Activated CD8-positive, alpha-beta memory T cell treated with anti-CD3 and anti-CD28 coated beads, Interleukin-2, amount 50 U/mL, for 24 hours (primary cell): ENCODE measurements around the gene COL27A1.
"Not testable (repeated sequence)": the region's sequence is repeated elsewhere in the genome, so short reads cannot be mapped to it uniquely, and the experiment has no call there.

Experiments
- DNase-seq: peaks from one replicate; pipeline ENCODE4 v3.0.0-alpha.2; 2020; ENCODE audit errors: extremely low read depth

Gene COL27A1

DNA sequence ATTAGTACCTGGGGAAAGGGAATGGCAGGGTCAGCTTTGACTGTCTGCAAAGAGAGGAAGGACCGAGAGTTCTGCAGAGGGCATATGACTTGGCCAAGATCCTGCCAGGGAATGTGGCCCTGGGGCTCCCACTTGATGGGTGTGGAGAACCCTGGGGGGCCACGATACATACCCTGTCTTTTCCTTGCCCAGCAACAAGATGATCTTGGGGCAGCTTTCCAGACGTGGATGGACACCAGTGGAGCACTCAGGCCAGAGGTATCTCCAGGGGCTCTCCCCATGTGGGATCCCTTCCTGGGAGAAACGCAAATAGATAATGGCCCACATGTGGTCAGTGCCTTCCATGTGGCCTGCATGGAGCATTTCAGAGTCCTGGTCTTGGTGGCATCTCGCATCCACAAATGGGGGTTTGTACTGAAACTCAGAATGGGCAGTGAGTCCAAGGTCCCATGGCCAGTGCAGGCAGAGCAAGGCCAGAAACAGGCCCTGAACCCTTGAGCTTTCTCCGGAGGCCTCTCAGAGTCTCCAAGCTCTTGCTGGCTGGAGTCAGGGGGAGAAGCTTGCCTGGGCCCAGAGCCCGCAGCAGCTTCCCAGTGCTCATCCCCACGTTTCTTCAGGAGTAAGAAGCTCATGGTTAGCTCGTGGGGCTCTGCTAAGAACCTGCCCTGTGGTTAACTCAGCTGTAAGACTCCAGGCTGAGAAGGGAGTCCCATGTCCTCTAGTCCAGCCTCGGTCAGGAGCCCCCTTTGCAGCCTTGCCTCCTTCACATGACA, 149.3 kb downstream of the COL27A1 start:
- no peak for DNase-seq

DNA sequence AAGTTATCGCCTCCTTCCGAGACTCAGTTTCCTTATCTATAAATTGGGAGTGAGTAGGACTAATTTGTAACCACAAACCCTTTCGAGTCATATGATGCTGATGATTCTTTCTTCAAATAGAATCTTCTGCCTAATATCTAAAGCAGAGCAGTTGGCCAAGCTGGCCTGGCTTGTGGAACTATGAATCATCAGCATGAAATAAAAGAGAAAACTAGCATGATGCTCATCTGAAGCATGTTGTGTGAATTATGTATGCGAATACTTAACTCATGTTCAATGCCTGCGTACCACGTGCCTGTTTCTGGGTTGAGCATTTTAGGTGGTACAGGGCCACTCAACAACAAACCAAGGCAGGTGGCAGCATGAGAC, 152.5 kb downstream of the COL27A1 start:
- no peak for DNase-seq

DNA sequence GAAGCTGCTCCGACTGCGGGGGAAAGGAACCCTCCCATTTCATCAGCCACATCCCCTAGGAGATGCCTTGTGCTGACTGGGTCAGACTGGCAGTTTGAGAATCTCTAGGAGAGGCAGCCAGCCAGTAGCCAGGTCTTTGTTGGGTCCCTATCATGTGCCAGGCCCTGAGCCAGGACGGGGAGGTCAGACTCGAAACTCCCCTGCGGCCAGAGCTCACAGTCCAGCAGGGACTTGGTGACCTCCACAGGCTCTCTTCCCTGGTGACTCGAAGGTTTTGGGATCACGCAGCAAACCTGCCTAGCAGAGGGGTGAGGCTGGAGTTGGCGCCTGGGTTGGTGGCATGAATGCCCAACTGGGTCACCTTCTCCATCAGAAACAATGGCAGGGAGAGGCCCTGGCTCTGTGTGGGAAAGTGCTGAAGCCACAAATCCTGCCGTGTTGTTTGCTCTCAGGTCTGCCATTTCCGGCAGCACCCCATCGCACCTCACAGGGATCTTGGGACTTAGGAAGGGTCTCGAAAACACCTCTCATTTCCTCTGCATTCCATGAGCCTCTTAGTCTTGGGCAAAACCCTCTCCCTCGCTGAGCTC, 153.1 kb downstream of the COL27A1 start:
- DNase-seq = no peak

DNA sequence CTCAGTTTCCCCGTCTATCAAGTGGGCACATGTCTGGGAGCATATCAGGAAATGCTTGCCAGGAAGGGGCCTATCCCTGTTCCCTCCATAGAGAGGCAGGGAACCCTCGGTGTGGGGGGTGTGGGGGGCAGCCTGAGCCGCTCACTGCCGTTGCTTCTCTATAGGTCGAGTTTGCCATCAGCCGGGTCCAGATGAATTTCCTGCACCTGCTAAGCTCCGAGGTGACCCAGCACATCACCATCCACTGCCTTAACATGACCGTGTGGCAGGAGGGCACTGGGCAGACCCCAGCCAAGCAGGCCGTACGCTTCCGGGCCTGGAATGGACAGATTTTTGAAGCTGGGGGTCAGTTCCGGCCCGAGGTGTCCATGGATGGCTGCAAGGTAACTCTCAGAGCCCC, 153.8 kb downstream of the COL27A1 start:
- no peak for DNase-seq

DNA sequence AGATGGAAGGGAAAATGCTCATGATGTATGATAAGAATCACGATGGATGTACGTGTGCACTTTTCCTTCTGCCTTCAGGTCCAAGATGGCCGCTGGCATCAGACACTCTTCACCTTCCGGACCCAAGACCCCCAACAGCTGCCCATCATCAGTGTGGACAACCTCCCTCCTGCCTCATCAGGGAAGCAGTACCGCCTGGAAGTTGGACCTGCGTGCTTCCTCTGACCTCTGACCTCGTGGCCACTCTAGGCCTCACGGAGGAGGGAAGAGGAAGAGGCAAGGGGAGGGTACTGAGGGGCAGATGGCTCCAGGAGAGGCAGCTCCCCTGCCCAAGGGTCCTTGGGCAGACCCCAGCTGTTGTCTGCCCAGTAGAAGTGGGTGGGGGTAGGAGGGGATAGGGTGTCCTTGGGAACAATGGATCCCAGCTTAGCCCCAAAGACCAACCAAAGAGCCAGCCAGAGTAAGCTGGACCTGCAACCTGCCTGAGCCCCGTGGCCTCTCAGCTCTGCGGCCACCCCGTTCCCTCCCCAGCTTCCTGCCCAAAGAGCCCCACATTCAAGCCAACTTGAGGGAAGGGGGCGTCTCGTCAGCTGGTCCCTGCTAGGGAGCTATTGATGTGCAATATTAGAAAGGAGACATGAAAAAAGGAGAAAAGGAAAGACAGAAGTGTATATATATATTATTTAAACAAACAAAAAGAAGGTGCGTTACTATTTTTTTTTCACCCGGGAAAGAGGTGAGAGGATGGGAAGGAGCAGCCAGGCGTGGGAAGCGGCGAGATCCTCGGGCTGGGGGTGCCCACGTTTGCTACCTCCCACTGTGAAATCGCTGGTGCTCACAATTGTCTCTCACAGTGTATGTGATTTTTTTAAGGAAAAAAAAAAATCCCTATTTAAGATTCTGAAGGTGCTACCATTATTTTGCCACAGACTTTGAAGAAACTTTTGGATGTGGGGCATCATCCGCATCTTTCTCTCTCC, 155.4 kb downstream of the COL27A1 start:
- DNase-seq = no peak

DNA sequence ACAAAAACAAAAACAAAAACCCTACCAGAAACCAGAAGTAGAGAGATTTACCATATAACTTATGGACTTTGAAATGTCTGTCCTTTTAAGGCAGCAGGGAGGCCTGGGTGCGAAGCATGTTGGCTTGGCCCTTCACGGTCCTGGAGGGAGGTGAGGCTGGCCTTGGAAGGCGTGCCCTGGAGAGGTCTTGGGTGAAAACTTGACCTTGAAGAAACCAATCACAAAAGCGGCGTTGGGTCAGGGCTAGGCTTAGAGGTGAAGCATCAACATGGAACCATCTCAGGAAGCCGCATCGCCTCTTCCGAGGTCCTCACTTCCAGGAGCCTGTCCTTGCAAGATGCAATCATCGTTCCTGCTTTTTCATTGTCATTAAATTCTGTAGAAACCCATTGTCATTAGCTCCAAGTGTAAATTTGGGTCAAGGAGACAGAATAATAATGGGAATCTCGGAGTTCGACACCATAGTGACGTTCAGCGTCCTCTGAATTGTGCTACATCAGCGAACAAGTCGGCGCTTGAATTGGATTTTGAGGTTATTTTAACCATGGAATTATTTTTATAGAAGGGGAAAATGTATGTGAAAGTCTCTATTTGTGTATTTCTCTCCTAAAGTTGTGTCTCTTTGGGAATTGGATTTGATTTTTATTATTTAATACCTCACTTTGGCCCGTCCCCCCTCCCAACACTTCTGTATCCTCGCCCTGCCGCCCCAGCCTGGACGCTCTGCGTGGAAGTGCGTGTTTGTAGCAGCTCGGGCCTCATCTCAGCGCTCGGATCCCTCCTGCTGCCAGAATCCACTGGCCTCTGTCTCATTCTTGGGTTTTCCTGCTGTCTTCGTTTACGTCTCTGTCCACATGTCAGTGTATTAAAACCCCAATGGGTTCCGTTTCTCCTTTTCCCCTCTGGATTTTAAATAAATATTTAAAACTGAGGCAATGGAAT, 156.5 kb downstream of the COL27A1 start:
- DNase-seq = no peak

DNA sequence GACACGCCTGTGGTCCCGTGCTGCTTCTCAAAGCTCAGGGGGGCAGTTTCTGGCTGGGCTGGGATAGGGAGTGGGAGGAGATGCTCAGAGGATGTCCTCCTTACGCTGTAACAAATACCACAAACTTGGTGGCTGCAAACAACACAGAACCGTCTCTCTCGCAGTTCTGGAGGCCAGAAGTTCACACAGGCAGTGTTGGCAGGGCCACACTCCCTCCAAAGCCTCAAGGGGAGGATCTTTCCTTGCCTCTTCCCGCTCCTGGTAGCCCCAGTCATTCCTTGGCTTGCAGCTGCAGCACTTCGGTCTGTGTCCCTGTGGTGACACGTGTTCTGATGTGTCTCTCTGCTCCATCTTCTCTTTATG, 157.2 kb downstream of the COL27A1 start:
- DNase-seq = no peak

DNA sequence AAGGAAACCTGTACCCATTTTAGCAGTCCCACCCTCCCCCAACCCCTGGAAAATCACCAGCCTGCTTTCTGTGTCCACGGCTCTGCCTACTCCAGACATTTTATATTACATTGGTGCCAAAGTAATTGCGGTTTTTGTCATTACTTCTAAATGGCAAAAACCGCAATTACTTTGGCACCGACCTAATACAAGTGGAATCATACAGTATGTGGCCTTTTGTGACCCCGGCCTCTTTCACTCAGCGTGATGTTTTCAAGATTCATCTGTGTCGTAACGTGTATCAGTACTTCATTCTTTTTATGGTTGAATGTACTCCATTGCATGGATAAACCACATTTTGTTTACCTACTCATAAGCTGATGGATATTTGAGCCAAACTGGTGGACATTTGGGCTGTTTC, 157.8 kb downstream of the COL27A1 start:
- no peak for DNase-seq

DNA sequence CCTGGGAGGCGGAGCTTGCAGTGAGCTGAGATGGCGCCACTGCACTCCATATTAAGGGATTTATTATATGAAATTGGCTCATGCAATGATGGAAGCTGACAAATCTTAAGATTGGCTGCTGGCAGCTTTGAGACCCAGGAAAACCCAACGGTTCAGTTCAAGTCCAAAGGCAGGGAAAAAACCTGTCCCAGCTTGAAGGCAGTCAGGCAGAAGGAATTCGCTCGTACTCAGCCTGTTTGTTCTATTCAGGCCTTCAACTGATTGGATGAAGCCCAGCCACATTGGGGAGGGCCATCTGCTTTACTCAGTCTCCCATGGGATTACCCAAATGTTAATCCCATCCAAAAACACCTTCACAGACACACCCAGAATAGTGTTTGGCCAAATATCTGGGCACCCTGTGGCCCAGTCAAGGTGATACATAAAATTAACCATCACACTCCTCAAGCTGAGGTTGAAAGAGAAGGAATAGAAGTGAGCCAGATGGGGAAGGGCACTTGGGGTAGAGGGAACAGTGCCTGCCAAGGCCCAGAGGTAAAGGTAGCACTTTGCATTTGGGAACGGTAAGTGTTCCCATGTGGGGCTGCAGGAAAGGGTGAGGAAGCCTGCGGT, 159.0 kb downstream of the COL27A1 start:
- no peak for DNase-seq

DNA sequence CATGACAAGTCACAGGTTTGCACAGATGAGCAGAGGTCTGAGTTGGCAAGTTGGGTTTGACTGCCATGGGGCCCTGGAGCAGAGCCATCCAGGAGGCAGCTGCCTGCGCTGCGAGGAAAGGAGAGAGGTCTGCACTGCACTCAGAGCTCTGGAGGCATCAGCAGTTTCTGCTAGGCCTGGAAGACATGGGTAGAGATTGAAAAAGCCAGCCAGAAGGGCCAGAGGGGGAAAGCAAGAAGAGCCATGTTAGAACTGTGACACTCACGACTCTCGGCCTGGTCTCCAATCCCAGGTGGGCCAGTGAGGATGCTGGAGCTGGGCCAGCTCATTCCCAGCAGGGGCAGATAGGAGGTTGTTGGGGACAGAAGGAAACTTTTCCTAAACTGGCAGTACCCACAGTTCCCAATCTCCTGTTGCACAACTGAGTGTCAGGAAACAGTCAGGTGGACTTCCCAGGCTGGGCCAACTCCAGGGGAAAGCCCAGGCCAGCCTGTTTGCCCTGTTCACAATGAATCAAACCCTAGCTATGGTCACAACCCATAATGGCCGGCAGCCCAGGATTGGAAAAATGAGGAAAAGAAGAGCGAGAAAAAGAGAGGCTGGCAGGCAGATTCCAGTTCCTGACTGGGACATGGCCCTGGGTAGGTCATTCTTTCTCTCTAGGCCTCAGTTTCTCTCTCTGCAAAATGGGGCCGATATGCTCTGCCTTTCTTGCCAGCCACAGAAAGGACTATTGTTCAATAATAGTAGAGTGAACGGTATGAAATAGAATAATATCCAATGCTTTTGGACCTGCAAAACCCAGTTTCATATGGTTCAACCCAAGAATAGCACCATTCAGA, 159.8 kb downstream of the COL27A1 start:
- no peak for DNase-seq

DNA sequence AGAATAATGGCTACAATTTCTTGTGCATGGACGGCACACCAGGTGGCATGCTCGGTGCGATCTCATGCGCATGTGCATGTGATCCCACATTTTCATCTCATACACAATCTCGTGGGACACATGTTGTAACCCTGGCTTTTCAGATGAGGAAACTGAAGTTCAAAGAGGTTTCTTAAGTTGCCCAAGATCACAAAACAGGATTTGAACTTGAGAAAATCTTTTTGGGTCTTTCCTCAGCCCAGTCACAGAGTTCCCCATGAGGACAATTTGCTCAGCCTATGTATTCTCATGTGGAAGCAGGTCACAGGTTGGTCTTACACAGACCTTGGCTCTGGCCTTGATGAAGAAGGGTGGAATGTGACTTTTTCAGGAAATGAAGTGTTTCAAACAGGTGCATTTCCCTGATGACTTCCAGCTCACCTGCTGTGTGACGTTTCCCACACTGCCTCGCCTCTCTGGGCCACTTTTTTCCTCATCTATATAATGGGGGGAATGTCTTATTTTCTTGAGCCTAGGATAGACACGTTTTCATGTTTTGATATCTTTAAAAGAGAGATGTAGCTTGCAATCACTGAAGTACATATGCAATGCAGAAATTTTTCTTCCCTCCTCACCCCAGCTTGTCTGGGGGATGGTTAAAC, 160.5 kb downstream of the COL27A1 start:
- no peak for DNase-seq

DNA sequence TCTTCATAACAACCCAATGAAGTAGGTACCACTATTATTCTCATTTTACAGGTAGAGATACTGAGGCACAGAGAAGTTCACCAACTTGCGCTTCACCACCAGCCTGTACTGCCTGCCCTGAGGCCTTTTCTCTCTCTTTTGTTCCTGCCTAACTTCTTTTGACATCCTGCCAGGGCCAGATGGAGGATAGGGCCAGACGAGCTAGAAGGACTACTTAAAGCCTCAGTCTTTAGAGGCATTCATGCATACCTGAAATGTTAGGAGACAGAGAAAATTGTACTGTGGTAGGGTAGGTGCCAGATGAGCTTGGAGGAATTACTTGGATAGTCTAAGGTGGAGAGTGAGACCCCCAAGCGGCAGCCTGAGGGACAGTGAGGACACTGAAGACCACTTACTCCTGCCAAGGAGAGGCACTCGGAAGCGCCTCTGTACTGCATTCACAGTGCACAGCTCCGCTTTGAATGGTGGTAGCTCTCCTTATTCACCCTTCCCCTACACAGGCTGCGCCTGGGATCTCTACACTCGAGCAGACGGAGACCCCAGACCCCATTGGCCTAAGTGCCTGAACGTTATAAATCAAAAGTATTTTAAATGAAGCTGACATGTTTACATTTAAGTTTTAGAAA, 161.4 kb downstream of the COL27A1 start:
- DNase-seq = no peak

DNA sequence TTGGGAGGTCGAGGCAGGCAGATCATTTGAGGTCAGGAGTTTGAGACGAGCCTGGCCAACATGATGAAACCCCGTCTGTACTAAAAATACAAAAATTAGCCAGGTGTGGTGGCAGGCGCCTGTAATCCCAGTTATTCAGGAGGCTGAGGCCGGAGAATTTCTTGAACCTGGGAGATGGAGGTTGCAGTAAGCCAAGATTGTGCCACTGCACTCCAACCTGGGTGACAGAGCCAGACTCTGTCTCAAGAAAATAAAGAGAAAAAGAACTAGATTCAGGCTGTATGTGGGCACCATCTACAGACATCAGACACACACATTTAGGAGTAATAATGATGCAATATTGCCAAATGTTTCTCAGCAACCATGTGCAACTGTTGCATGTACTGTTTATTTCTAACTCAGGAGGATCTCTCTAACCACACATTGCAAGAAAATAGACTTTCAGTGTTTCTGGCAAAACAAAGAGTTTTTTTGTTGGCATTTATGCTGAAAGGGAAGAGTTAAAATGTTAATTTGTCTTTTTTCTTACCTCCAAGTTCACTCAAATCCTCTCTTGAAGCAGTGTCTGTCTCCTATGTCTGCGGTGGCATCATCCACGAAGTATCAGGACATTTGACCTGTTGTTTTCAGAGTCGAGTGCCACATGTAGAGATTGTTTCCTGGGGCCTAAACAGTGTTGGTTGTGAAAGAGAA, 162.5 kb downstream of the COL27A1 start:
- DNase-seq = no peak

DNA sequence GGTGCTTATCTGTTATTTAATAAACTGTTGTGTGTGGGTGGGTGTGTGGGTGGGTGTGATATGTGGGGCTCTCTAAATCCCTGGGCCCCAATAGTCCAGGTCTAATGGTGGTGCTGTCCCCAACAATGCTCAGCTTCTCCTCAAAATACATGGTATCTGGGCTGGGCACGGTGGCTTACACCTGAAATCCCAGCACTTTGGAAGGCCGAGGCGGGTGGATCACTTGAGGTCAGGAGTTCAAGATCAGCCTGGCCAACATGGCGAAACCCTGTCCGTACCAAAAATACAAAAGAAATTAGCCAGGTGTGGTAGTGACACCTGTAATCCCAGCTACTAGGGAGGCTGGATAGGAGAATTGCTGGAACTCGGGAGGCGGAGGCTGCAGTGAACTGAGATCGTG, 163.1 kb downstream of the COL27A1 start:
- no peak for DNase-seq

DNA sequence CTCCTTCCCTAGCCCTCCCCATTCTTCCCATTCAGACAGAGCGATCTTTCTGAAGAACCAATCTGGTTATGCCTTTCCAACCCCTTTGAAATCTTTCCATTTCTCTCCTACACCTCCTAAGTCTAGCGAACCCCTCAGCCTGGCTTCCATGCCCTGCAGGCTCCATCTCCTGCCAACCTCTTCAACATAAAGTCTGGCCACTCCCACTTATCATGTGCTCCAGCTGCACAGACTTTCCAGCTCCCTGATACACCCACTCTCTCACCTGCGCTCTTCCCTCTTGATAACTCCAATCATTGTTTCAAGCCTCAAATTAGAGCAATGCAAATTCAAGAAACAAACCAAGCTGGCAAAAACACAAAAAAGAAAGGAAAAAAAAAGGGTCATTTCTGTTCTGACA, 163.8 kb downstream of the COL27A1 start:
- no peak for DNase-seq

DNA sequence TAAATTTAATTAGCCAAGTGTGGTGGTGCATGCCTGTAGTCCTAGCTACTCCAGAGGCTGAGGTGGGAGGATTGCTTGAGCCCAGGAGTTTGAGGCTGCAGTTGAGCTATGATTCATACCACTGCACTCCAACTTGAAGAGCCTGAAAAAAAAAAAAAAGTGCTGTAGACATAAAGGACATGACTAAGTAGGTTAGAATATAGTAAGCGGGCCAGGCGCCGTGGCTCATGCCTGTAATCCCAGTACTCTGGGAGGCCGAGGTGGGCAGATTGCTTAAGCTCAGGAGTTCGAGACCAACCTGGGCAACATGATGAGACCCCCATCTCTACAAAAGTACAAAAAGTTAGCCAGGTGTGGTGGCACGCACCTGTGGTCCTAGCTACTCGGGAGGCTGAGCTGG, 165.4 kb downstream of the COL27A1 start:
- DNase-seq = not testable (repeated sequence)

DNA sequence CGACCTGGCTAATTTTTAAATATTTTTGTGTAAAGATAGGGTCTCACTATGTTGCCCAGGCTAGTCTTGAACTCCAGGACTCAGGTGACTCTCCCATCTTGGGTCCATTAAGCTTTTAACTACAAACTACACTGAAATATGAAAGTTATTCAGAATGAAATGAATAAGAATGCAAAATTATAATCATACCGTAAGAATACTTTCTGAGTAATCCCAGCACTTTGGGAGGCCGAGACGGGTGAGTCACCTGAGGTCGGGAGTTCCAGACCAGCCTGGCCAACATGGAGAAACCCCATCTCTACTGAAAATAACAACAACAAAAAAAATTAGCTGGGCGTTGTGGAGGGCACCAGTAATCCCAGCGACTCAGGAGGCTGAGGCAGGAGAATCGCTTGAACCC, 166.4 kb downstream of the COL27A1 start:
- DNase-seq = no peak

DNA sequence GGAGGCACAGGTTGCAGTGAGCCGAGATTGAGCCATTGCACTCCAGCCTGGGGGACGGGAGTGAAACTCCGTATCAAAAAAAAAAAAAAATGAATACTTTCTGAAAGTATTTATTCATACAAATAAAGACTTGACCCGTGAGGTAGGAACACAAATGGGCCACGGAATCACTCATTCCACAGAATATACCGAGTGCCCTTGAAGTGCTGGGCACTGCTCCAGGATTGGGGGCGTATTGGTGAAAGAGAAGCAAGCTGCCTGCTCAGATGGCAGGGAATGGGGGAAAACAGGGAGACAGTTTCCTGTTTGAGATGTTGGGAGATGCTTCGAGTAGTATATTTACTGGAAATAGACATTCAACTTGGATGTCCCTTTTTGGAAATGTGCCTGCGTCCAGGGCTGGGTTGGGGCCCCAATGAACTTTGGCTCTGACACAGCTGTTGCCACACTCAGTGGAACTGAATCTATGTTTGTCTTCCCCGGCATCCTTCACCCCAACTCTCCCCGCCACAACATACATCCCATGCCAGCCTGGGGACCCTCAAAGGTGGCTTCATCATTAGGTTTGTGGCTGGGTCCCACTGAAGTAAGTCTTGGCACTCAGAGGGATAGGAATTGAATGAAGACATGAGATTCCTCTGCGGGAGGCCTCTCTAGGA, 167.0 kb downstream of the COL27A1 start:
- DNase-seq = not testable (repeated sequence)
